ENCODE measurements around the gene ATP5F1D. TPM values are rescaled to one million over a fixed set of nuclear protein-coding genes. Genes with fewer than 3 reads are reported as not detected.
A peak's percentile ranks its signal among the peaks of the same experiment; 100 is the strongest.

ATP5F1D gene
- total and polyA plus RNA-seq, 2 of the 13 experiments (the other 11 are each of a cell fraction or from before 2014, with no cell fraction given), result 39.4 to 78.7 TPM

- TF ChIP-seq ZNF839 (CRISPR knock-in tag; IDR thresholded peaks at IDR 0.05; ENCODE audit: borderline replicate concordance) (no peak), ZNF558 (CRISPR knock-in tag; IDR thresholded peaks at IDR 0.05; ENCODE audit: borderline replicate concordance) (peak; percentile 89; the same call in 1 of the 2 replicates), ZNF414 (CRISPR knock-in tag; IDR thresholded peaks at IDR 0.05) (0 out of 2 replicates have a peak, but pooled peaks have one; percentile 46), KMT2A (CRISPR knock-in tag; IDR thresholded peaks at IDR 0.05) (no peak), ZNF430 (CRISPR knock-in tag; IDR thresholded peaks at IDR 0.05) (peak; percentile 49; the same call in 1 of the 2 replicates), HNF4A (CRISPR knock-in tag; IDR thresholded peaks at IDR 0.05) (peak; percentile 52; the same call in 1 of the 2 replicates), CBFB (CRISPR knock-in tag; IDR thresholded peaks at IDR 0.05) (peak; percentile 64; the same call in 1 of the 2 replicates), ZSCAN31 (CRISPR knock-in tag; IDR thresholded peaks at IDR 0.05; ENCODE audit: low read depth) (no peak), TFDP2 (CRISPR knock-in tag; IDR thresholded peaks at IDR 0.05) (peak; percentile 82), CREBL2 (CRISPR knock-in tag; IDR thresholded peaks at IDR 0.05; ENCODE audit: borderline replicate concordance) (no peak), ZNF619 (CRISPR knock-in tag; IDR thresholded peaks at IDR 0.05) (no peak), E2F1 (CRISPR knock-in tag; IDR thresholded peaks at IDR 0.05) (0 out of 2 replicates have a peak, but pooled peaks have one; percentile 42), TFDP1 (CRISPR knock-in tag; IDR thresholded peaks at IDR 0.05; ENCODE audit: borderline replicate concordance) (peak; percentile 79; the same call in 1 of the 2 replicates), PPARG (CRISPR knock-in tag; conservative IDR thresholded peaks at IDR 0.05) (no peak), TIGD3 (CRISPR knock-in tag; IDR thresholded peaks at IDR 0.05; ENCODE audit: borderline replicate concordance) (no peak), MAFF (IDR thresholded peaks at IDR 0.05; ENCODE audit: low read depth, low read length) (no peak)
Measured at GRCh38 chr19:1249298-1249989, 7.9 kb downstream of the ATP5F1D start (continued).

Data from HepG2 (cell line).